ENCODE results near the gene PMM1. TPM values are rescaled to one million over a fixed set of nuclear protein-coding genes. Genes with fewer than 3 reads are reported as not detected.

Gene PMM1
- total RNA-seq, 4 donors from 2014 or later, result 37.4 to 54.2 (median 39.3) TPM

DNA sequence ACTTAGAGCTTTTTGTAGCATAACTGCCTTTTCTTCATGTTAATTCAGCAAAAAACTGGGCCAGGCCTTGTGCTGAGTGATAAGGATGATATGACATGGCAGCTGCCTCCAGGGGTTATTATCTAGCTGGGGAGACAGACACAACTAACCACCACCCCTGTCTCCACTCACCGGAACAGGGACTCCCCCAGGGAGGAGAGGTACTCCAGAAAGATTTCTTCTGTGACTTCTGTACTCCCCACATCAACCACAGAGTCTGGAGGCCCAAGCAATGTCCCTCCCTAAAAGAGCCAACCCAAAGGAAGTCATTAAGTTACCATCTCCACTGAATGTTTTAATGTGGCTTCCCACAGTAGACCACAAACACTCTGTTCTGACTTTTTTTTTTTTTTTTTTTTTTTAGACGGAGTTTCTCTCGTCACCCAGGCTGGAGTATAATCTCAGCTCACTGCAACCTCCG is 14.3 kb upstream of the PMM1 start:
- no peak for DNase-seq (ENCODE audit: extremely low spot score)
- Histone ChIP-seq H3K27ac (replicated peaks in 1 of 4) (no peak overlapping the region), H3K36me3 (peaks cover 34 to 87% (median 71%) of the 10 kb centered on the region in 4 donors), H3K27me3 (no peaks in the 10 kb centered on the region), H3K9me3 (no peaks in the 10 kb centered on the region), H3K4me1 (no peaks in the 10 kb centered on the region), H3K4me3 (no peak overlapping the region)
- no peak for TF ChIP-seq CTCF (IDR thresholded peaks at IDR 0.05)
- TF ChIP-seq POLR2A (IDR thresholded peaks at IDR 0.05; ENCODE audit: low read depth), result no peak
- no peak for TF ChIP-seq POLR2AphosphoS5 (IDR thresholded peaks at IDR 0.05)
- TF ChIP-seq EP300 (IDR thresholded peaks at IDR 0.05), result no peak
- intact Hi-C loops (cut with DNase I), result no loop called here
- WGBS, result 71% methylated on average over 4 of the region's 4 CpGs

- WGBS, result 90% methylated on average over 8 of the region's 8 CpGs
- TF ChIP-seq CTCF (IDR thresholded peaks at IDR 0.05), result no peak
- H3K4me3 ChIP-seq, result no peak overlapping the region
- no peaks in the 10 kb centered on the region for H3K27me3 ChIP-seq
- no peak for DNase-seq (ENCODE audit: extremely low spot score)
- peaks cover 0 to 8% (median 5%) of the 10 kb centered on the region in 4 donors for H3K4me1 ChIP-seq
- H3K9me3 ChIP-seq, result no peaks in the 10 kb centered on the region
- intact Hi-C loops (cut with DNase I), result no loop called here
- H3K36me3 ChIP-seq, result peaks cover 18 to 67% (median 55%) of the 10 kb centered on the region in 4 donors
- no peak overlapping the region for H3K27ac ChIP-seq (replicated peaks in 1 of 4)
Measured at GRCh38 chr22:41600976-41601375, 11.3 kb upstream of the PMM1 start.

GRCh38 chr22:41598891-41599635 is 9.4 kb upstream of the PMM1 start:
- Histone ChIP-seq H3K27me3 (no peaks in the 10 kb centered on the region), H3K4me1 (peaks cover 0 to 8% (median 5%) of the 10 kb centered on the region in 4 donors), H3K36me3 (peaks cover 8 to 48% (median 41%) of the 10 kb centered on the region in 4 donors), H3K4me3 (no peak overlapping the region), H3K9me3 (no peaks in the 10 kb centered on the region), H3K27ac (replicated peaks in 1 of 4) (no peak overlapping the region)
- DNase-seq (ENCODE audit: extremely low spot score), result no peak
- intact Hi-C loops (cut with DNase I), result no loop called here
- TF ChIP-seq POLR2A (IDR thresholded peaks at IDR 0.05; ENCODE audit: low read depth) (no peak), CTCF (IDR thresholded peaks at IDR 0.05) (no peak), POLR2AphosphoS5 (IDR thresholded peaks at IDR 0.05) (no peak), EP300 (IDR thresholded peaks at IDR 0.05) (no peak)
- WGBS, result 88% methylated on average over 8 of the region's 8 CpGs

DNA sequence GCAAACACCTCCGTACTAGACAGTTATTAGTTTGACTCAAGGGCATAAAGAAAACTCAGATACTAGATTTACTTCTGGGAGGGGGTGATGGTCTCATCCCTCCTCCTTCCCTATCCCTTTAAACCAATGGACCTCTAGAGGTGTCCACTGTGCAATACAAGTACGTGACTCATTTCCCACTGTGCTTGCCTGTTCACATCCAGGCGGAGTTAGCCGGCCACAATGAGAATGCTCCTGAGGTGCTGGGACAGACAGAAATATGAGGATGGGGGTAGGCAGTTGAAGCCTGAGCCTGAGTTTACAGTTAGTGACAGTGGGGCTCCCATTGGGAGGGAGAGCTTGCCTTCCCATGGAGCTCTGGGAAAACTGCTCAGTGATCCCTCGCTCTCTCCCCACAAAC is 8.4 kb upstream of the PMM1 start:
- Histone ChIP-seq H3K36me3 (peaks cover 5 to 38% (median 33%) of the 10 kb centered on the region in 4 donors), H3K27me3 (no peaks in the 10 kb centered on the region), H3K9me3 (no peaks in the 10 kb centered on the region), H3K4me1 (peaks cover 0 to 8% (median 5%) of the 10 kb centered on the region in 4 donors), H3K27ac (replicated peaks in 1 of 4) (no peak overlapping the region), H3K4me3 (no peak overlapping the region)
- TF ChIP-seq POLR2A (IDR thresholded peaks at IDR 0.05; ENCODE audit: low read depth) (no peak), CTCF (IDR thresholded peaks at IDR 0.05) (no peak), EP300 (IDR thresholded peaks at IDR 0.05) (no peak), POLR2AphosphoS5 (IDR thresholded peaks at IDR 0.05) (no peak)
- DNase-seq (ENCODE audit: extremely low spot score), result no peak
- WGBS, result 78% methylated on average over 5 of the region's 5 CpGs
- intact Hi-C loops (cut with DNase I), result no loop called here

GRCh38 chr22:41597635-41597953 is 8.0 kb upstream of the PMM1 start:
- no peak overlapping the region for H3K4me3 ChIP-seq
- DNase-seq (ENCODE audit: extremely low spot score), result no peak
- intact Hi-C loops (cut with DNase I), result no loop called here
- no peaks in the 10 kb centered on the region for H3K27me3 ChIP-seq
- 63% methylated on average over 2 of the region's 2 CpGs for WGBS
- peak overlapping the region in 3 of 4 donors; percentile 1 to 36 (median 2) for H3K27ac ChIP-seq (replicated peaks in 1 of 4)
- H3K36me3 ChIP-seq, result peaks cover 5 to 33% (median 28%) of the 10 kb centered on the region in 4 donors
- TF ChIP-seq EP300 (IDR thresholded peaks at IDR 0.05) (no peak), CTCF (IDR thresholded peaks at IDR 0.05) (no peak), POLR2AphosphoS5 (IDR thresholded peaks at IDR 0.05) (no peak), POLR2A (IDR thresholded peaks at IDR 0.05; ENCODE audit: low read depth) (no peak)
- peaks cover 0 to 8% (median 5%) of the 10 kb centered on the region in 4 donors for H3K4me1 ChIP-seq
- no peaks in the 10 kb centered on the region for H3K9me3 ChIP-seq

Data from esophagus muscularis mucosa (tissue), 4 donors.